GM23338 (cell line): ENCODE measurements around the gene SH3BP5. TPM values are rescaled to one million over a fixed set of nuclear protein-coding genes. Genes with fewer than 3 reads are reported as not detected.

Experiments used
- ATAC-seq: fragments of 200-7000 bp; cut with Tn5 transposase; 3 replicates; pipeline ENCODE4 v1.9.1; 2020
- DNase-seq: peaks from one replicate; pipeline ENCODE4 v3.0.0-alpha.2; 2015; ENCODE audit warnings: low spot score
- H2AFZ ChIP-seq: fragments of 200-600 bp; sonication (generic); 2 replicates; pipeline ENCODE4 v1.8.0; 2016; ENCODE audit warnings: antibody characterized with exemption, mild to moderate bottlenecking, moderate library complexity
- H3F3A ChIP-seq: fragments of 200-600 bp; sonication (generic); replicated peaks from 2 replicates; pipeline ENCODE4 v1.8.0; 2017; ENCODE audit warnings: antibody characterized with exemption, mixed run types, low read depth
- H3K27ac ChIP-seq: fragments of 200-600 bp; sonication (generic); 2 replicates; pipeline ENCODE4 v1.6.1; 2016; ENCODE audit warnings: low read depth
- H3K27me3 ChIP-seq: fragments of 200-600 bp; sonication (generic); 2 replicates; pipeline ENCODE4 v1.8.0; 2016; ENCODE audit warnings: mild to moderate bottlenecking, mixed run types, moderate library complexity; ENCODE audit not compliant: insufficient read depth
- H3K36me3 ChIP-seq: fragments of 200-600 bp; sonication (generic); 2 replicates; pipeline ENCODE4 v1.8.0; 2016; ENCODE audit warnings: mild to moderate bottlenecking; ENCODE audit not compliant: insufficient read depth
- H3K4me1 ChIP-seq: fragments of 200-600 bp; sonication (generic); 2 replicates; pipeline ENCODE4 v1.8.0; 2016; ENCODE audit warnings: mild to moderate bottlenecking, moderate library complexity; ENCODE audit not compliant: insufficient read depth
- H3K4me2 ChIP-seq: fragments of 200-600 bp; sonication (generic); 2 replicates; pipeline ENCODE4 v1.7.1; 2017; ENCODE audit warnings: mixed run types
- H3K4me3 ChIP-seq: fragments of 200-600 bp; sonication (generic); 2 replicates; pipeline ENCODE4 v1.6.1; 2016; ENCODE audit warnings: mixed run types
- H3K79me2 ChIP-seq: fragments of 200-600 bp; sonication (generic); replicated peaks from 2 replicates; pipeline ENCODE4 v1.8.0; 2017; ENCODE audit warnings: mild to moderate bottlenecking; ENCODE audit not compliant: insufficient read depth
- H3K9me2 ChIP-seq: fragments of 200-600 bp; sonication (generic); 2 replicates; pipeline ENCODE4 v1.8.0; 2017; ENCODE audit not compliant: insufficient read depth
- H4K20me1 ChIP-seq: fragments of 200-600 bp; sonication (generic); replicated peaks from 2 replicates; pipeline ENCODE4 v1.8.0; 2017; ENCODE audit warnings: mild to moderate bottlenecking; ENCODE audit not compliant: insufficient read depth
- H3K27ac Mint-ChIP-seq: 2 replicates; pipeline ENCODE4 v1.8.0; 2020; ENCODE audit warnings: inconsistent platforms, mild to moderate bottlenecking, moderate library complexity, mixed read lengths
- H3K27me3 Mint-ChIP-seq: 3 replicates; pipeline ENCODE4 v1.8.0; 2022; ENCODE audit warnings: low read depth, mild to moderate bottlenecking, moderate library complexity, mixed read lengths, inconsistent platforms; ENCODE audit not compliant: insufficient read depth, poor library complexity
- H3K36me3 Mint-ChIP-seq: 3 replicates; pipeline ENCODE4 v1.8.0; 2021; ENCODE audit warnings: low read depth, mild to moderate bottlenecking, inconsistent platforms, moderate library complexity, mixed read lengths
- H3K4me1 Mint-ChIP-seq: 3 replicates; pipeline ENCODE4 v1.8.0; 2020; ENCODE audit warnings: mild to moderate bottlenecking, inconsistent platforms, mixed read lengths
- H3K4me3 Mint-ChIP-seq: 3 replicates; pipeline ENCODE4 v1.8.0; 2021; ENCODE audit warnings: moderate library complexity, mild to moderate bottlenecking, inconsistent platforms, mixed read lengths
- H3K9me3 Mint-ChIP-seq: 3 replicates; pipeline ENCODE4 v1.8.0; 2020; ENCODE audit warnings: moderate library complexity, mild to moderate bottlenecking, inconsistent platforms, mixed read lengths
- CTCF ChIP-seq, 2 experiments: fragments of 200-600 bp in 1 of 2; sonication (generic) in 1 of 2; conservative IDR thresholded peaks; 2 replicates each; pipeline versions ENCODE4 v1.5.1 to v1.6.1; 2016 to 2017; ENCODE audit warnings: antibody characterized with exemption in 2 of 2, low read depth in 2 of 2, mild to moderate bottlenecking in 2 of 2, moderate library complexity in 1 of 2
- ETS1 ChIP-seq: IDR thresholded peaks from 2 replicates; pipeline ENCODE4 v1.6.1; 2016; ENCODE audit warnings: antibody characterized with exemption
- EZH2phosphoT487 ChIP-seq: fragments of 200-600 bp; sonication (generic); IDR thresholded peaks from one replicate; pipeline ENCODE4 v1.8.1; 2018; ENCODE audit warnings: antibody characterized with exemption; ENCODE audit not compliant: unreplicated experiment
- JUNB ChIP-seq: IDR thresholded peaks from one replicate; pipeline ENCODE4 v1.6.1; 2016; ENCODE audit warnings: antibody characterized with exemption; ENCODE audit not compliant: unreplicated experiment
- NANOG ChIP-seq: IDR thresholded peaks from 2 replicates; pipeline ENCODE4 v1.6.1; 2016; ENCODE audit warnings: antibody characterized with exemption, borderline replicate concordance
- POLR2AphosphoS5 ChIP-seq: IDR thresholded peaks from 2 replicates; pipeline ENCODE4 v1.6.1; 2016; ENCODE audit warnings: antibody characterized with exemption, low read depth
- STAT1 ChIP-seq: IDR thresholded peaks from one replicate; pipeline ENCODE4 v1.6.1; 2016; ENCODE audit warnings: antibody characterized with exemption; ENCODE audit not compliant: unreplicated experiment
- ZNF114 ChIP-seq: fragments of 250-450 bp; sonication (Bioruptor Pico); IDR thresholded peaks from 2 replicates; pipeline ENCODE4 v1.5.0; 2020; ENCODE audit warnings: mild to moderate bottlenecking, moderate library complexity
- ZNF331 ChIP-seq: fragments of 250-450 bp; sonication (Bioruptor Pico); IDR thresholded peaks from 2 replicates; pipeline ENCODE4 v1.5.0; 2020; ENCODE audit warnings: low read depth, mild to moderate bottlenecking, moderate library complexity
- polyA plus RNA-seq: library from polyadenylated mRNA; unstranded; fragments of >200 nt; fragmentation: Nextera tagmentation; extraction: Ambion mirVana; gene quantifications from 2 replicates; pipeline ENCODE4 v1.2.1, GENCODE V29; 2016
- total RNA-seq: library from RNA; depleted of rRNA; stranded (reverse); fragments of >200 nt; shearing (Covaris generic); gene quantifications from 2 replicates; pipeline ENCODE4 v1.2.3, GENCODE V29; 2014
- TF ChIP-seq, protein P1 (sequence below): IDR thresholded peaks from one replicate; pipeline ENCODE4 v1.6.1; 2018; ENCODE audit warnings: antibody characterized with exemption; ENCODE audit not compliant: unreplicated experiment
- TF ChIP-seq, protein P2 (sequence below): fragments of 250-450 bp; sonication (Bioruptor Pico); IDR thresholded peaks from 2 replicates; pipeline ENCODE4 v1.5.0; 2020; ENCODE audit warnings: mild to moderate bottlenecking, moderate library complexity

The SH3BP5 gene
- total and polyA plus RNA-seq, 2 experiments from 2014 or later: 5.8 to 9.1 TPM

- TF ChIP-seq, protein P1, sequence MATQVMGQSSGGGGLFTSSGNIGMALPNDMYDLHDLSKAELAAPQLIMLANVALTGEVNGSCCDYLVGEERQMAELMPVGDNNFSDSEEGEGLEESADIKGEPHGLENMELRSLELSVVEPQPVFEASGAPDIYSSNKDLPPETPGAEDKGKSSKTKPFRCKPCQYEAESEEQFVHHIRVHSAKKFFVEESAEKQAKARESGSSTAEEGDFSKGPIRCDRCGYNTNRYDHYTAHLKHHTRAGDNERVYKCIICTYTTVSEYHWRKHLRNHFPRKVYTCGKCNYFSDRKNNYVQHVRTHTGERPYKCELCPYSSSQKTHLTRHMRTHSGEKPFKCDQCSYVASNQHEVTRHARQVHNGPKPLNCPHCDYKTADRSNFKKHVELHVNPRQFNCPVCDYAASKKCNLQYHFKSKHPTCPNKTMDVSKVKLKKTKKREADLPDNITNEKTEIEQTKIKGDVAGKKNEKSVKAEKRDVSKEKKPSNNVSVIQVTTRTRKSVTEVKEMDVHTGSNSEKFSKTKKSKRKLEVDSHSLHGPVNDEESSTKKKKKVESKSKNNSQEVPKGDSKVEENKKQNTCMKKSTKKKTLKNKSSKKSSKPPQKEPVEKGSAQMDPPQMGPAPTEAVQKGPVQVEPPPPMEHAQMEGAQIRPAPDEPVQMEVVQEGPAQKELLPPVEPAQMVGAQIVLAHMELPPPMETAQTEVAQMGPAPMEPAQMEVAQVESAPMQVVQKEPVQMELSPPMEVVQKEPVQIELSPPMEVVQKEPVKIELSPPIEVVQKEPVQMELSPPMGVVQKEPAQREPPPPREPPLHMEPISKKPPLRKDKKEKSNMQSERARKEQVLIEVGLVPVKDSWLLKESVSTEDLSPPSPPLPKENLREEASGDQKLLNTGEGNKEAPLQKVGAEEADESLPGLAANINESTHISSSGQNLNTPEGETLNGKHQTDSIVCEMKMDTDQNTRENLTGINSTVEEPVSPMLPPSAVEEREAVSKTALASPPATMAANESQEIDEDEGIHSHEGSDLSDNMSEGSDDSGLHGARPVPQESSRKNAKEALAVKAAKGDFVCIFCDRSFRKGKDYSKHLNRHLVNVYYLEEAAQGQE: no peak
- TF ChIP-seq CTCF (conservative IDR thresholded peaks at IDR 0.05; ENCODE audit: low read depth in 2 of 2): no peak
- TF ChIP-seq ZNF331 (CRISPR knock-in tag): no peak
- no peak for TF ChIP-seq NANOG
- no peak for TF ChIP-seq JUNB
- no peak for TF ChIP-seq POLR2AphosphoS5
- TF ChIP-seq EZH2phosphoT487: no peak
- TF ChIP-seq ETS1: no peak
- TF ChIP-seq, protein P2, sequence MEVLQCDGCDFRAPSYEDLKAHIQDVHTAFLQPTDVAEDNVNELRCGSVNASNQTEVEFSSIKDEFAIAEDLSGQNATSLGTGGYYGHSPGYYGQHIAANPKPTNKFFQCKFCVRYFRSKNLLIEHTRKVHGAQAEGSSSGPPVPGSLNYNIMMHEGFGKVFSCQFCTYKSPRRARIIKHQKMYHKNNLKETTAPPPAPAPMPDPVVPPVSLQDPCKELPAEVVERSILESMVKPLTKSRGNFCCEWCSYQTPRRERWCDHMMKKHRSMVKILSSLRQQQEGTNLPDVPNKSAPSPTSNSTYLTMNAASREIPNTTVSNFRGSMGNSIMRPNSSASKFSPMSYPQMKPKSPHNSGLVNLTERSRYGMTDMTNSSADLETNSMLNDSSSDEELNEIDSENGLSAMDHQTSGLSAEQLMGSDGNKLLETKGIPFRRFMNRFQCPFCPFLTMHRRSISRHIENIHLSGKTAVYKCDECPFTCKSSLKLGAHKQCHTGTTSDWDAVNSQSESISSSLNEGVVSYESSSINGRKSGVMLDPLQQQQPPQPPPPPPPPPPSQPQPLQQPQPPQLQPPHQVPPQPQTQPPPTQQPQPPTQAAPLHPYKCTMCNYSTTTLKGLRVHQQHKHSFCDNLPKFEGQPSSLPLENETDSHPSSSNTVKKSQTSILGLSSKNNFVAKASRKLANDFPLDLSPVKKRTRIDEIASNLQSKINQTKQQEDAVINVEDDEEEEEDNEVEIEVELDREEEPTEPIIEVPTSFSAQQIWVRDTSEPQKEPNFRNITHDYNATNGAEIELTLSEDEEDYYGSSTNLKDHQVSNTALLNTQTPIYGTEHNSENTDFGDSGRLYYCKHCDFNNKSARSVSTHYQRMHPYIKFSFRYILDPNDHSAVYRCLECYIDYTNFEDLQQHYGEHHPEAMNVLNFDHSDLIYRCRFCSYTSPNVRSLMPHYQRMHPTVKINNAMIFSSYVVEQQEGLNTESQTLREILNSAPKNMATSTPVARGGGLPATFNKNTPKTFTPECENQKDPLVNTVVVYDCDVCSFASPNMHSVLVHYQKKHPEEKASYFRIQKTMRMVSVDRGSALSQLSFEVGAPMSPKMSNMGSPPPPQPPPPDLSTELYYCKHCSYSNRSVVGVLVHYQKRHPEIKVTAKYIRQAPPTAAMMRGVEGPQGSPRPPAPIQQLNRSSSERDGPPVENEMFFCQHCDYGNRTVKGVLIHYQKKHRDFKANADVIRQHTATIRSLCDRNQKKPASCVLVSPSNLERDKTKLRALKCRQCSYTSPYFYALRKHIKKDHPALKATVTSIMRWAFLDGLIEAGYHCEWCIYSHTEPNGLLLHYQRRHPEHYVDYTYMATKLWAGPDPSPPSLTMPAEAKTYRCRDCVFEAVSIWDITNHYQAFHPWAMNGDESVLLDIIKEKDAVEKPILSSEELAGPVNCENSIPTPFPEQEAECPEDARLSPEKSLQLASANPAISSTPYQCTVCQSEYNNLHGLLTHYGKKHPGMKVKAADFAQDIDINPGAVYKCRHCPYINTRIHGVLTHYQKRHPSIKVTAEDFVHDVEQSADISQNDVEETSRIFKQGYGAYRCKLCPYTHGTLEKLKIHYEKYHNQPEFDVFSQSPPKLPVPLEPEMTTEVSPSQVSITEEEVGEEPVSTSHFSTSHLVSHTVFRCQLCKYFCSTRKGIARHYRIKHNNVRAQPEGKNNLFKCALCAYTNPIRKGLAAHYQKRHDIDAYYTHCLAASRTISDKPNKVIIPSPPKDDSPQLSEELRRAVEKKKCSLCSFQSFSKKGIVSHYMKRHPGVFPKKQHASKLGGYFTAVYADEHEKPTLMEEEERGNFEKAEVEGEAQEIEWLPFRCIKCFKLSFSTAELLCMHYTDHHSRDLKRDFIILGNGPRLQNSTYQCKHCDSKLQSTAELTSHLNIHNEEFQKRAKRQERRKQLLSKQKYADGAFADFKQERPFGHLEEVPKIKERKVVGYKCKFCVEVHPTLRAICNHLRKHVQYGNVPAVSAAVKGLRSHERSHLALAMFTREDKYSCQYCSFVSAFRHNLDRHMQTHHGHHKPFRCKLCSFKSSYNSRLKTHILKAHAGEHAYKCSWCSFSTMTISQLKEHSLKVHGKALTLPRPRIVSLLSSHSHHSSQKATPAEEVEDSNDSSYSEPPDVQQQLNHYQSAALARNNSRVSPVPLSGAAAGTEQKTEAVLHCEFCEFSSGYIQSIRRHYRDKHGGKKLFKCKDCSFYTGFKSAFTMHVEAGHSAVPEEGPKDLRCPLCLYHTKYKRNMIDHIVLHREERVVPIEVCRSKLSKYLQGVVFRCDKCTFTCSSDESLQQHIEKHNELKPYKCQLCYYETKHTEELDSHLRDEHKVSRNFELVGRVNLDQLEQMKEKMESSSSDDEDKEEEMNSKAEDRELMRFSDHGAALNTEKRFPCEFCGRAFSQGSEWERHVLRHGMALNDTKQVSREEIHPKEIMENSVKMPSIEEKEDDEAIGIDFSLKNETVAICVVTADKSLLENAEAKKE (CRISPR knock-in tag): no peak
- TF ChIP-seq STAT1: no peak
- TF ChIP-seq ZNF114 (CRISPR knock-in tag): no peak
- no peak overlapping the region for H2AFZ ChIP-seq
- no peaks in the 10 kb centered on the region for H3K27me3 ChIP-seq
- Mint-ChIP-seq H3K27ac (no peak overlapping the region), H3K4me1 (no peaks in the 10 kb centered on the region), H3K9me3 (no peaks in the 10 kb centered on the region), H3K36me3 (no peaks in the 10 kb centered on the region), H3K27me3 (peaks cover 3% of the 10 kb centered on the region), H3K4me3 (no peak overlapping the region)
- no peak overlapping the region for H3K27ac ChIP-seq
- H3K79me2 ChIP-seq: no peaks in the 10 kb centered on the region; the same call in 1 of the 2 replicates
- H3K4me1 ChIP-seq: no peaks in the 10 kb centered on the region
- no peaks in the 10 kb centered on the region for H3F3A ChIP-seq
- H3K36me3 ChIP-seq: no peaks in the 10 kb centered on the region
- no peak overlapping the region for H3K4me2 ChIP-seq
- H3K4me3 ChIP-seq: no peak overlapping the region
- H4K20me1 ChIP-seq: no peaks in the 10 kb centered on the region
- DNase-seq: no peak
- no peak for ATAC-seq
- H3K9me2 ChIP-seq: no peaks in the 10 kb centered on the region
These were observed 64.9 kb downstream of the SH3BP5 start for GRCh38 chr3:15267502-15267901.
